HG03460 (cell line): Measurements from ENCODE around the gene SERPINB5.

ENCODE experiments used
- ATAC-seq: cut with Tn5 transposase; IDR thresholded peaks from one replicate; pipeline ENCODE4 v1.9.1; 2021; ENCODE audit not compliant: unreplicated experiment

The SERPINB5 gene

DNA sequence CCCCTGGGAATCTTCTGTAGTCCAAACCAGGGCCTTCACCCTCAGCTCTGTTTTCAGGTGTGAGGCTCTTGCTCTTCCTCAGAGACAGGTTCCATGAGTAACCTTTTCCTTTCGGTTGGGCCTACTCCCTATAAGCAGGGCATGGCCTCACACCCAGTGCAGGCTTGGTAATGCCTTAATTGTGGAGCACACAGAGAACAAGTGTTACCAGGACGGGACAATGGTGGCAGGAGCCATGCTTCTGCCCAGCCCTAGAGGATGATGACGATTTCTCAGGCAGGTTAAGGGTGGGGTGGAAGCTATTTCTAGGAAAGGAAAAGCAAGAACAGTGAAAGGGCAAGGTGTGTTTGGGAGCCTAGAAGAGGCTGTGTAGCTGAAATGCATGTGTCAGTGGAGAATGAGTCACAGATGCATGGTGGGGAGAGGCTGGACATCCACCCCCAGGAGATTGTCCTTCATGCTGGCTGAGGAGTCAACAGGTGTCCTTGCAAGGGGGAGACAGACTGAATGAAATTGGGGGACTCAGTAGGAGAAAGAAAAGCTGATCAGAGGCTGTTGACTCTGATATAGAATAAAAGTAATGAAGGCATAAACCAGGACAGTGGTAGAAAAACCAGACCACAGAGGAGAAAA lies 43.4 kb downstream of the SERPINB5 start:
- no peak for ATAC-seq

DNA sequence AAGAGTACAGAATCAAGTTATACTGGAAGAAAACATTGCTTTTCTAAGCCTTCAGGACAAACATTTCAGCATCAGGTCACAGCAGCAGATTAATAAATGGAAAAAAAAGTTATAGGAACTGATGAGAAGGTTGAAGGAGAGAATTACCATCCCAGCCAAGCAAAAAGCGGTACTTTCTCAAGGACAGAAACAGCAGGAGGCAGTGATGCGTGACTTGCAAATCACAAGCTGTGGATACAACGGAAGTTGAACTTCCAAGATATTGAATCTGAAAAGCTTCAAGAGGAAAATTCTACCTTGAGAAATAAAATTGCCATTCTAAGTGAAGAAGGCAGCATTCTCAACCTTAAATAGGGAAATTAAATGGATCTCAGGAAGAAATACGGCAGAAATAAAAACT lies 46.9 kb downstream of the SERPINB5 start:
- ATAC-seq, result no peak

DNA sequence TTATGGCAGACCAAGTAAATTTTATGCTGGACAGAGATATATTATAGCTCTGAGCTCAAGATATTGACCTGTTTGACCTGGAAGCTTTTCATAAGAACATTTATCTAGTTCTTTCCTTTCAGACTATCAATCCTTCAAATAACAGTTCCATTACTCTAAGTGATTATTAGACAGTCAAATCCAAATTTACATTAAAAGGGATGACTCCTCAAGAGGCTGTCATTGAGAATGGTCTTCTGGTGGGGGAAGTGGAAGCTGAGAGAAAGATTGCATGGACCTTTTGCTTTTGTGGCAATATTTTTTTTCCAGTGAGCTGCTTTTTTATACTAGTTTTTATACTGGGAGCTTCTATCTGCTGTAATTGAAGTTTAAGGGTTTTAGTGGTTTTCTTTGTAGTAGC lies 50.5 kb downstream of the SERPINB5 start:
- no peak for ATAC-seq

DNA sequence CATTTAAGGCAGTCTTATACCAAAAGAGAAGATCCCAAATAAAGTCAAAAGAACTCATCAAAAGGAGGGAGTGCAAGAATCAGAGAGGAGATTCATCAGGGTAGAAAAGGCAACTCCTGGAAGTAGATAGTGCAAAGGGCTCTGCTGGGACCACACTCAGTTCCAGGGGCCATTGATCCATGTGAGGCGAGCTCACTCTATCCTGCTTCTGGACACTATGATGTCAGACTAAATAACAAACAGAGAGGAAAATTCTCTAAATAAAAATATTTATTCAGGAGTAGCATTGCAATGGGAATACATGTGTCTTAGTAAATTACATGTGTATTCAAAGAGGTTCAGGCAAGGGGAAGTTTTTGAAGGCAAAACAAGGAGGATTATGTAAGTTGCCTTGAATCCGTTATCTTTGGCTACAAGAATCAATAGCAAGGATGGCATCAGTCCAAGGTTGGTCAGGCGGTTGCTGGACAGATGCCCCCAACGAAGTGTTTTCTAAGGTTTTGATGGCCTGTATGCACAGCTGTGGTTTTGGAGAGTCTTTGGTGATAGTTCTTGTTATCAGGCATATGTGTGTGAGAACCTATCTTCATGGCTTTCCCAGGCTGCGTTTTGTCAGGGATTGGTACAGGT lies 52.2 kb downstream of the SERPINB5 start:
- no peak for ATAC-seq

DNA sequence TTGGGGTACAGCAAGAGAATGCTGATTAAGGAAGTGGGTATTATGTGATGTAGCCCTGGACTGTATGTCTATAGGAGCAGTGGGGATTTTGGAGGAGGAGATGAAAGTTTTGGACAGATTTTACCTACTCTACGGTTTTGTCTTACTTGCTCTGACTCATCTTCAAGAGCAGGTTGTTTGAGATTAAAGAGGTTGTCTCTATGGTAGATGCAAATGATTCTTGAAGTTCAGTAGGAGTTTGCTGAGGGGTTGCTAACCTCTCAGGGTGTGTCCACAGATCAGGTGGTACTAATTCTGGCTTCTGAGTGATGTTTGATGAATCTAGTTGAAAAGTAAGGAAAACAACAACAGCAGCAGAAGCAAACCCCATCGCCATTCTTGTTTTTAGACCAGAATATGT lies 55.7 kb downstream of the SERPINB5 start:
- ATAC-seq, result no peak

DNA sequence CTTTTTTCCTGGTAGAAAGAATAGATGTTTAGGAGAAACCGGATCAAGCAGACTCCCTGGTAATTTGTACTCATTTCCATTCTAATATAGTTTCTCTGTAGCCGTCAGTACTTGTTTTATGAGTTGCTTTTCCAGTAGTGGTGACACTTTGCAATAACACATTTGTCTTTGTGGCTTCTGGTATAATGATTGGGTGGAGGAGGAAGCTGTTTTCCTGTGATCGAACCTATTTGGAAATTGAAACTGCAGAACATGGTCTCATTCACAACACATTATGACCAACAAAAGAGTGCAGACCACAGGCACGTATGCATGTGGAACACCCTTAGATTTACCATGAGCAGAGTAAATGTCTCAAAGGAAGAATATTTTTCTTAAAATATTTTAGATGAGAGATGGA lies 57.9 kb downstream of the SERPINB5 start:
- no peak for ATAC-seq

DNA sequence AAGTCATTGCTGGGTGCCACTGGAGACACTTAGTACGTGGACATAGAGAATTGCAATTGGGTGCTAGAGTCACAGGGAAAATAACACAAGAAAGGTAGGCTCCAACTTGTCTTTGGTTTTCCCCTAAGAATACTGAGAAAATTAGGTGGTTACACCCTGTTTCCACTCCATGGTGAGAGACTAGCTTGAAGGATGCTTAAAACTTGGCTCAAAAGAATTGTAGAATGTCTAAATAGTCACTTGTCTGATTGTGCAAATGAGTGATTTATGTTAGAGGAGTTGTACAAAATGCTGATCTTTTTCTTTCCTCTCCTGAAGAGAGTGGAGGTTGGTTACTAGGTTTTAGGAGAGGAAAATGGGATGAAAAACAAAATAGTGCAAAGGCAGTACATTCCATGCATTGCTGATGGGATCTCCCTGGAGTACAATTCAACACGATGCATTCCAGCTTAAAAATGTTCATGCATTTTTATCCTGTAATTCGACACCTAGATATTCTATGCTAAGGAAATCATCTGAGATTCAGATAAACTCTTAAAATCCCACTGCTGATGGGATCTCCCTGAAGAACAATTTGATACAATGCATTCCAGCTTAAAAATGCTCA lies 63.2 kb downstream of the SERPINB5 start:
- ATAC-seq, result no peak

DNA sequence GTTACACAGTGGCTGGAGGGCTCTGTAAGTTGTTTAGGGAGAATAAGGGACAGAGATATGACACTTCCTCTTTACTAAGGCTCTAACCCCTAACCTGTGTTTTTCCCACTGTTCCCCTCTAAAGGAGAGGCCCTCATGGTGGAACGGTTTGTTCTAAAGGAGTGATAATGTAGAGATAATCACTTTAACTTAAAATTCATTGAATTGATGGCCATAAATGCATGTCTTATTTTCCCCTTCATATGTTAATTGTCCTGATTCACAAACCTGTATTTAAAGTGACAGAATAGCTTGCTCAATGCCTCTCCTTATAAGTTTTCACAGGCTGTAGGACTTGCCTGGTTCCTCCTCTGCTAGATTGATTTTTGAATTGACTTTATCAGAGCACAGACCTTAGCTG lies 65.3 kb downstream of the SERPINB5 start, which contains the start of gene SERPINB12:
TSS of gene SERPINB12 (plus strand) at position 301 of the 400 bp plus-strand sequence. CDS start 13,791 bp downstream, outside the sequence.
- no peak for ATAC-seq

DNA sequence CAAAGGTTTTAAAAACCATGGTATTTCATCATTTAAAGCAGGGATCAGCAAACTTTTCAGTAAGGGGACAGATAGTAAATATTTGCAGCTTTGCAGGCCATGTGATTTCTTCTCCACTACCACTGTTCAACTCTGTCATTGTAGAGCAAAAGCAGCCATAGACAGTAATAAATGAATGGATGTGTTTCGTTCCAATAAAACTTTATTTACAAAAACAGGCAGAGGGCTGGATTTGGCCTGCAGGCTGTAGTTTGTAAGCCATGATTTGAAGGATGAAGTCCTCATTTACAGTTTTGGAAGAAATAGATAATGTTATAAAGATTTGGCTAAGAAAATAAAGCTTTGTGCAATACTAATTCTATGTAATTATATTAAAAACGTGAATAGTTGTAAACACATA lies 67.3 kb downstream of the SERPINB5 start:
- ATAC-seq, result no peak

DNA sequence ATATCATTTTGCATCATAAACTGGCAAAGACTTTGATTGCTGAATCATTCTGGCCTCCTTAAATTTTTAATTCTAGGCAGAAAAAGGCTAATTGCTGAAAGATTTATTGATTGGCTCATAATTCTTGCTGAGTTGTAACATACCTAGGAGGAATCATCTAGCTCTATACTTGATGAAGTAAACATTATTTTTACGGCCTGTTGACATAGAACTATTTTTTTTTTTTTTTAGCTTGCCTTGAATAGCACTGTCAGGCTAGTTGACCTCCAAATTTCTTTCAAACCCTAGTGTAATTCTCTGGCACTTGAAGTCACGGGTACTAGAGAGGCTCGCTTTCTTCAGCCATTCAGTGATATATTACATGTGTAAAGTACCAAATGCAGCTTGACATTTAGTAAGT lies 68.2 kb downstream of the SERPINB5 start:
- ATAC-seq, result no peak

DNA sequence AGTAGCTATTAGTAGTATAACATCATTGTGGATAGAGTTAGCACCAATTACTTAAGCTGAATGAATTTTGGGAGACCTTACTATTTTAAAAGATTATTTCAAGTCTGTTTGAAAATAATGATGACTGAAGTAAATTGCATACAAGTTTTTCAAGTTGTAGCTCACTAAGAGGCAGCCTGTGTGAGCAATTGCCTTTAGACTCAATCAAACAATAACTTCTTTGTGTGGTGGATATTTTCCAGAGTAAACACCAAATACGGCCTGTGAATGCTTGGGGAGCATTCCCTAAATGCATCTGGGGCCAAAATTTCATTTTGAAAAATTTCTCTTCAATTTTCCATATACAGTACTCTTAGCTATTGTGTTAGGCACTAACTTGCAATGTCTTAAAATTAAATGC lies 73.3 kb downstream of the SERPINB5 start:
- ATAC-seq, result no peak

DNA sequence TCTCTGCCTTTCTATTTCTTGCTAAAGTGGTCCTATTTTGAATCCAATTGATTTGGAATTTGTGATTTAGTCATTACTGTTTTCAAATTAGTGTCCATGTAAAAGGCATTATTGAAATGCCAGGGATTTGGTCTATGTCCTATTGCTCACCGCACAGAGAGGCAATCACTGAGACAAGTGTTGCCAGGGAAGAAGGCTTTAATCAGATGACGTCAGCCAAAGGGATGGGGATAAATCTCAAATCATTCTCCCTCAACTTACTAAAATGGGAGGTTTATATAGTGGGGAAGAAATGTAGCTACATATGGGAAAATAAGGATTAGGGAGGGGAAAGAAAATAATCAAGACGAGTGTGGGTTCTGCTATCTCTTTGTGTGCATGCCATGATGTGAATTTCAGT lies 75.0 kb downstream of the SERPINB5 start:
- no peak for ATAC-seq

DNA sequence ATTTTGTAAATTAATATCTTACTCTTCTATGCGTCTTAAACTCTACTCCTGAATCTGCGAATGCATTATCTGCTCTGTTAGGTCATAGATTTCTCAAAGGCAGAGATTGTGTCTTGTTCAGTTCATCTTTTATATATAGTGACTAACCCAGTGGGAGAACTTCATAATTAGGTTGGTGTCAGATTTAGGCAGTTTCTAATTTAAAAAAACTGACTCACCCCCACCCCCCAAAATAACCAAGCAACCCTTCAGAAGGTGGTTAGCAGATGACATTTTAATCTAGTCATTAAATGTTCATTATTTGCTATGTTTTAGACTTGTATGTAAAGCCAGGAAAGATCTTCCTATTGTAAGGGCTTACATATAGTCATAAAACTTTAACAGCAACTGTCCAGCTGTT lies 75.8 kb downstream of the SERPINB5 start:
- ATAC-seq, result no peak

DNA sequence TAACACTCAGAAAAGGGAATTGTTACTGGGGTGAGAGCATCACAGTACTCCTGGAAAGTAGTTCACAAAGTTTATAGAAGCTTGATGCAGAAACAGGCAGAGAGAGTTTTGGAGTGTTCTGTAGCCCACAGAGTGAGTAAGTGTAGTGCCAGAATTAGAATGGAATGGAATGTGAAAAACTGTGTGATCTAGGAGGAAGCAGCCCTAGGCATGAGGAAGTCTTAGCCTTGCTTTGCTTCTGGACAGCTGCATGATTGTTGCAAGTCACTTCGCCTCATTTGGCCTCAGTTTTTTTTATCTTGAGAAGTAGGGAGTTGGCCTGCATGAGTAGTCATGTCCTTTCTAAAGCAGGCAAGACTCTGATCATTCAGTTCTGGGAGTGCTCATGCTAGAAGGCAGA lies 76.3 kb downstream of the SERPINB5 start:
- ATAC-seq, result no peak
